B cell (primary cell): ENCODE measurements around the gene TMEM250. TPM values are rescaled to one million over a fixed set of nuclear protein-coding genes. Genes with fewer than 3 reads are reported as not detected.

Experiments
- ATAC-seq: fragments of 200-7000 bp; cut with Tn5 transposase; one replicate; pipeline ENCODE4 v1.10.0; 2021; ENCODE audit warnings: low read depth, mild to moderate bottlenecking, moderate number of reproducible peaks, moderate library complexity
- CTCF ChIA-PET: fragments of 350-600 bp; sonication (Branson Sonifier 250); formaldehyde crosslinking; loops from one replicate; lab custom pipeline; 2021; ENCODE audit warnings: antibody characterized with exemption, inconsistent platforms; lab: Charles Lee
- POLR2A ChIA-PET: fragments of 350-600 bp; sonication (Branson Sonifier 250); formaldehyde crosslinking; loops from one replicate; lab custom pipeline; 2021; ENCODE audit warnings: antibody characterized with exemption; lab: Charles Lee
- DNase-seq: peaks from one replicate; pipeline ENCODE4 v3.0.0; 2013
- H2AFZ ChIP-seq: 2 replicates; pipeline ENCODE4 v1.6.1; 2012; ENCODE audit warnings: mild to moderate bottlenecking, low read depth, low read length; ENCODE audit not compliant: insufficient read depth, poor library complexity, severe bottlenecking
- H3K27ac ChIP-seq, 2 donors: 1 replicate in 1 of 2; 2 replicates in 1 of 2; pipeline ENCODE4 v1.5.1; 2012 to 2013; ENCODE audit warnings: low read length in 2 of 2, mild to moderate bottlenecking in 2 of 2, moderate library complexity in 1 of 2
- H3K27me3 ChIP-seq, 4 experiments: fragments of 200-600 bp in 1 of 4; sonication (generic) in 1 of 4; replicated peaks in 1 of 4; 1 replicate in 2 of 4; 2 replicates in 2 of 4; pipeline versions ENCODE4 v1.6.1 to v1.7.0; 2013 to 2016; ENCODE audit warnings: low read length in 3 of 4, mild to moderate bottlenecking in 2 of 4, mixed read lengths in 1 of 4, moderate library complexity in 1 of 4; ENCODE audit not compliant: insufficient read depth in 4 of 4, control insufficient read depth in 3 of 4; ENCODE audit errors: control extremely low read depth in 1 of 4
- H3K36me3 ChIP-seq, 2 experiments: replicated peaks in 1 of 2; 1 replicate in 1 of 2; 2 replicates in 1 of 2; pipeline versions ENCODE4 v1.6.1 to v1.7.1; 2013; ENCODE audit warnings: low read length in 1 of 2; ENCODE audit not compliant: insufficient read depth in 2 of 2, control insufficient read depth in 1 of 2; ENCODE audit errors: control extremely low read depth in 1 of 2, extremely low read depth in 1 of 2
- H3K4me1 ChIP-seq, 2 donors: fragments of 200-600 bp in 1 of 2; sonication (generic) in 1 of 2; 1 replicate in 1 of 2; 2 replicates in 1 of 2; pipeline versions ENCODE4 v1.5.1 to v1.6.1; 2013 to 2017; ENCODE audit warnings: low read length in 2 of 2; ENCODE audit not compliant: control insufficient read depth in 2 of 2, insufficient read depth in 2 of 2
- H3K4me2 ChIP-seq: replicated peaks from 2 replicates; pipeline ENCODE3; 2012; ENCODE audit warnings: mild to moderate bottlenecking, low read depth, low read length; ENCODE audit not compliant: poor library complexity, severe bottlenecking
- H3K4me3 ChIP-seq, 5 experiments: fragments of 200-600 bp in 1 of 5; sonication (generic) in 1 of 5; 1 replicate in 3 of 5; 2 replicates in 2 of 5; pipeline versions ENCODE4 v1.5.1 to v1.7.0; 2011 to 2016; ENCODE audit warnings: low read length in 4 of 5, mild to moderate bottlenecking in 4 of 5, low read depth in 2 of 5, control low read depth in 1 of 5, moderate library complexity in 1 of 5; ENCODE audit not compliant: insufficient read depth in 1 of 5; ENCODE audit errors: control extremely low read depth in 1 of 5, extremely low read depth in 1 of 5
- H3K79me2 ChIP-seq: fragments of 200-600 bp; sonication (generic); one replicate; pipeline ENCODE4 v1.6.0; 2016; ENCODE audit warnings: low read length; ENCODE audit not compliant: control insufficient read depth, insufficient read depth
- H3K9ac ChIP-seq: fragments of 200-600 bp; sonication (generic); 2 replicates; pipeline ENCODE4 v1.6.1; 2017; ENCODE audit warnings: mild to moderate bottlenecking, low read length, moderate library complexity
- H3K9me3 ChIP-seq, 3 donors: one replicate each; pipeline versions ENCODE4 v1.6.1 to v1.7.1; 2013; ENCODE audit warnings: low read length in 2 of 3; ENCODE audit not compliant: control insufficient read depth in 2 of 3, insufficient read depth in 1 of 3; ENCODE audit errors: control extremely low read depth in 1 of 3
- H4K20me1 ChIP-seq: 2 replicates; pipeline ENCODE4 v1.6.0; 2012; ENCODE audit warnings: mild to moderate bottlenecking, low read length; ENCODE audit not compliant: insufficient read depth, control insufficient read depth, poor library complexity, severe bottlenecking
- H3K27ac Mint-ChIP-seq: one replicate; pipeline ENCODE4 v1.8.0; 2021; ENCODE audit warnings: mixed read lengths
- H3K27me3 Mint-ChIP-seq: one replicate; pipeline ENCODE4 v1.8.0; 2021; ENCODE audit warnings: mixed read lengths
- H3K4me1 Mint-ChIP-seq: one replicate; pipeline ENCODE4 v1.8.0; 2021; ENCODE audit warnings: mixed read lengths
- H3K4me3 Mint-ChIP-seq: one replicate; pipeline ENCODE4 v1.8.0; 2021; ENCODE audit warnings: mixed read lengths
- H3K9me3 Mint-ChIP-seq: one replicate; pipeline ENCODE4 v1.8.0; 2022; ENCODE audit warnings: mixed read lengths; ENCODE audit not compliant: insufficient read depth
- CTCF ChIP-seq: fragments of 200-600 bp; IDR thresholded peaks from one replicate; pipeline ENCODE4 v1.8.0; 2022; ENCODE audit warnings: antibody characterized with exemption, mild to moderate bottlenecking
- EZH2 ChIP-seq: IDR thresholded peaks from 2 replicates; pipeline ENCODE4 v1.6.1; 2012; ENCODE audit warnings: borderline replicate concordance, low read depth, mild to moderate bottlenecking, moderate library complexity, low read length; ENCODE audit not compliant: insufficient read depth, poor library complexity, severe bottlenecking
- WGBS: methylation state at CpG from one replicate; pipeline ENCODE4 v1.1.5; 2013; ENCODE audit warnings: missing lambda C conversion rate; ENCODE audit not compliant: insufficient coverage; 5-methylcytosine and 5-hydroxymethylcytosine counted together
- intact Hi-C: fragments of 100-400 bp; cut with micrococcal nuclease; formaldehyde crosslinking; loops from one replicate; pipeline ENCODE4 v1.10.0; 2022
- polyA plus RNA-seq: library from polyadenylated mRNA; depleted of rRNA; stranded (reverse); fragments of >200 nt; gene quantifications from 2 replicates; pipeline ENCODE4 v1.2.3, GENCODE V29; 2012
- total RNA-seq, 2 donors: library from RNA; stranded (reverse); fragments of 120-200 nt in 1 of 2; gene quantifications; 1 replicate in 1 of 2; 2 replicates in 1 of 2; pipeline versions ENCODE4 v1.2.3 to v1.2.4, GENCODE V29; 2013 to 2022

TMEM250 gene
- total and polyA plus RNA-seq, 2 donors (not counting 1 experiment from before 2014, with no cell fraction given) = 11.1 to 29.6 TPM

DNA sequence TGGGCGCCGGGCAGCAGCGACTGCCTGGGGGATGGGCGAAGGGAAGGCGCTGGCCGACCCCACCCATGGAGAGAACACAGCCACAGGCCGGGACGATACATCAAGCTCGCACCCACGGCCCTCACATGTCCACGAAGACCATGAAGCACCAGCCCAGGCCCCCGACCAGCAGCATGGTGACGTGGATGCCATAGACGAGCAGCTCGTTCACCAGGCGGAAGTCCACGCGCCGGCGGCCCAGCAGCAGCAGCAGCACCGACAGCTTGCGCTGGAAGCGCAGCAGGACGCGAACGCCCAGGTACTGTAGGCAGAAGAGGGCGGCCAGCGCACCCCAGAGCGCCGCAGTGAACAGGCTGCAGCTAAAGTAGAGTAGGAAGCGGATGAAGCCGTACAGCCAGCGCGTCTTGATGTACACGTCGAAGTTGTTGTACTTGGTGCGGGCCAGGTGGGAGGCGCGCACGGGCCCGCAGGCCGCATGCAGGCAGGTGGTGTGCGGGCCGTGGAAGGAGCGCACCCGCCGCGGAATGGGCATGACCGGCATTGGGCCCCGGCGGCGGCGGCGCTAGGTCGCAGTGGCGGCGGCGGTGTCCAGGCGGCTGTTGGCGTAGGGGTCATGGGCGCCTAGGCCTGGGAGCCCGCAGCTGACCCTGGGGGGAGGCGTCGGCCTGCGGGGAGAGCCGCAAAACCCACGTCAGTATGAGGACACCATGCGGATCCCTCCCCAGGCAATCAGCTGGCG, 2.1 kb downstream of the TMEM250 start:
- Histone ChIP-seq H3K27me3 (no peaks in the 10 kb centered on the region), H3K4me2 (no peak overlapping the region), H3K36me3 (peaks cover 0 to 13% of the 10 kb centered on the region in 2 experiments), H4K20me1 (peaks cover 13% of the 10 kb centered on the region), H3K9me3 (no peaks in the 10 kb centered on the region), H3K4me1 (peaks cover 15 to 22% of the 10 kb centered on the region in 2 donors), H2AFZ (no peak overlapping the region), H3K27ac (no peak overlapping the region), H3K79me2 (peaks cover 24% of the 10 kb centered on the region), H3K4me3 (no peak overlapping the region), H3K9ac (no peak overlapping the region)
- Mint-ChIP-seq H3K9me3 (no peaks in the 10 kb centered on the region), H3K4me3 (peak overlapping the region; percentile 34), H3K4me1 (peaks cover 11% of the 10 kb centered on the region), H3K27me3 (no peaks in the 10 kb centered on the region), H3K27ac (peak overlapping the region; percentile 50)
- TF ChIP-seq EZH2 = no peak
- TF ChIP-seq CTCF = no peak
- ChIA-PET CTCF (no interaction called here), POLR2A (no interaction called here)
- intact Hi-C loops = no loop called here
- ATAC-seq (no peak), DNase-seq (no peak)
- WGBS = 99% methylated on average over 69 of the region's 69 CpGs

DNA sequence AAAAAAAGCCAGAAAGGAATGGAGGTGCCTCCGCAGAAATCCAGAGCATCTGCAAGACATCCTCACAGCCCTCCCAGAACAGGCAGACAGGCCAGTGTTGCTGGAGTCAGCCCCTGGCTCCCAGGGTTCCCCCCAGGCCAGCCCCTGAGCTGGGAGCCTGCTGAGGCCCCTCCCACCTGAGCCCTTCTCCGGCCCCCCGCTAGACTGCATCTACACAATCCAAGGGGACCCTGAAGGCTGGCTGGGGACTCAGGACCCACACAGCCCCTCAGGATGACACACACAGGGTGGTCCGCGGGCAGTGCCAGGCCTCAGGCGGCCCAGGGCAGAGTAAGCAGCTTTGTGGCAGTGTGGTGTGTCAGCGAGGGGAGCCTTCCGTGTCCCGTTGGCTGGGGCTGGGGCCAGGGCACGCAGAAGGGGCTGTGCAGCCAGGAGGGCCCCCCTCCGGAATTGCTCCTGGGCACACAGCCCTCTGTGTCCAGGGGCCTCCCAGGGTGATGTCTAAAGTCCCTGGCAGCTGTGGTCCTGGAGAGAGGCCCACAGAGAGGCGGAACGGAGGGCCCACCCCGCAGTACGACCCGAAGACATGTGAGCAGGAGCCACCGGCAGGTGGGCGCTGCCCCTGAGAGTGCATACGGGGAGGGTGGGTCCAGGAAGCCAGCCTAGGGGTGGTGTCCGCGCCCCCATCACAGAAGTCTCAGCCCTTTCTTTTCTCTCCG, 2.9 kb downstream of the TMEM250 start:
- 95% methylated on average over 21 of the region's 22 CpGs for WGBS
- Mint-ChIP-seq H3K27ac (peak overlapping the region; percentile 50), H3K4me1 (peaks cover 10% of the 10 kb centered on the region), H3K27me3 (no peaks in the 10 kb centered on the region), H3K4me3 (peak overlapping the region; percentile 34), H3K9me3 (no peaks in the 10 kb centered on the region)
- Histone ChIP-seq H3K4me2 (no peak overlapping the region), H3K27ac (no peak overlapping the region), H3K4me3 (no peak overlapping the region), H3K27me3 (no peaks in the 10 kb centered on the region), H3K36me3 (peaks cover 0 to 13% of the 10 kb centered on the region in 2 experiments), H4K20me1 (peaks cover 13% of the 10 kb centered on the region), H2AFZ (no peak overlapping the region), H3K9ac (no peak overlapping the region), H3K79me2 (peaks cover 24% of the 10 kb centered on the region), H3K4me1 (peaks cover 15 to 22% of the 10 kb centered on the region in 2 donors), H3K9me3 (no peaks in the 10 kb centered on the region)
- intact Hi-C loops = no loop called here
- CTCF ChIA-PET = no interaction called here
- no peak for TF ChIP-seq EZH2
- no peak for TF ChIP-seq CTCF
- POLR2A ChIA-PET = no interaction called here
- DNase-seq = no peak
- ATAC-seq = no peak
